Tibial nerve (tissue), 4 donors: ENCODE measurements around the gene GINS1. TPM values are rescaled to one million over a fixed set of nuclear protein-coding genes. Genes with fewer than 3 reads are reported as not detected.

Experiments
- DNase-seq, 2 donors: peaks; one replicate each; pipeline ENCODE4 v3.0.0-alpha.2; 2019; ENCODE audit warnings: low spot score in 2 of 2
- H3K27ac ChIP-seq, 4 donors: fragments of 200-600 bp; sonication (generic) in 3 of 4; one replicate each; pipeline ENCODE4 v1.5.1; 2017 to 2019; ENCODE audit warnings: mild to moderate bottlenecking in 1 of 4
- H3K27me3 ChIP-seq, 2 donors: fragments of 200-600 bp; sonication (generic) in 1 of 2; one replicate each; pipeline versions ENCODE4 v1.5.1 to v1.6.0; 2017 to 2019
- H3K36me3 ChIP-seq, 3 donors: fragments of 200-600 bp; sonication (generic); one replicate each; pipeline ENCODE4 v1.5.1; 2018 to 2019
- H3K4me1 ChIP-seq, 4 donors: fragments of 200-600 bp; sonication (generic) in 3 of 4; one replicate each; pipeline ENCODE4 v1.5.1; 2017 to 2019
- H3K4me3 ChIP-seq, 4 donors: fragments of 200-600 bp; sonication (generic) in 3 of 4; one replicate each; pipeline ENCODE4 v1.5.1; 2017 to 2019; ENCODE audit warnings: mild to moderate bottlenecking in 1 of 4, moderate library complexity in 1 of 4
- H3K9me3 ChIP-seq, 4 donors: fragments of 200-600 bp; sonication (generic) in 3 of 4; one replicate each; pipeline ENCODE4 v1.5.1; 2017 to 2019
- CTCF ChIP-seq, 5 experiments: fragments of 200-600 bp in 3 of 5; fragments of 450-650 bp in 2 of 5; sonication (generic) in 3 of 5; IDR thresholded peaks; one replicate each; pipeline ENCODE4 v1.5.1; 2016 to 2019; ENCODE audit warnings: antibody characterized with exemption in 5 of 5, mild to moderate bottlenecking in 3 of 5, moderate library complexity in 2 of 5
- EP300 ChIP-seq, 2 donors: sonication (generic); formaldehyde crosslinking; IDR thresholded peaks; one replicate each; pipeline ENCODE4 v1.6.1; 2017; ENCODE audit warnings: antibody characterized with exemption in 2 of 2, mild to moderate bottlenecking in 1 of 2
- POLR2A ChIP-seq, 2 donors: fragments of 450-650 bp; IDR thresholded peaks; one replicate each; pipeline ENCODE4 v1.6.1; 2017; ENCODE audit warnings: antibody characterized with exemption in 2 of 2, mild to moderate bottlenecking in 2 of 2, moderate library complexity in 2 of 2
- WGBS, 2 donors: methylation state at CpG; one replicate each; pipeline ENCODE4 v1.1.5; 2018; 5-methylcytosine and 5-hydroxymethylcytosine counted together
- total RNA-seq, 4 donors: library from RNA; depleted of rRNA; stranded (reverse); fragments of >200 nt; gene quantifications; one replicate each; pipeline ENCODE4 v1.1.0, GENCODE V29; 2016

GINS1 gene
- total RNA-seq, 4 donors from 2014 or later: 0.21 to 1.1 (median 0.59) TPM

GRCh38 chr20:25422032-25422431, 14.6 kb downstream of the GINS1 start:
- DNase-seq: no peak
- Histone ChIP-seq H3K36me3 (peaks cover 0 to 4% (median 0%) of the 10 kb centered on the region in 3 donors), H3K27ac (no peak overlapping the region), H3K4me3 (no peak overlapping the region), H3K9me3 (no peaks in the 10 kb centered on the region), H3K4me1 (no peaks in the 10 kb centered on the region), H3K27me3 (no peaks in the 10 kb centered on the region)
- WGBS, 2 donors: 91 to 95% methylated on average over 4 of the region's 4 CpGs
- TF ChIP-seq POLR2A (IDR thresholded peaks at IDR 0.05) (no peak), CTCF (IDR thresholded peaks at IDR 0.05) (no peak), EP300 (IDR thresholded peaks at IDR 0.05) (no peak)

- WGBS, 2 donors: 83 to 87% methylated on average over 3 of the region's 3 CpGs
- no peaks in the 10 kb centered on the region for H3K4me1 ChIP-seq
- no peak for TF ChIP-seq CTCF (IDR thresholded peaks at IDR 0.05)
- TF ChIP-seq EP300 (IDR thresholded peaks at IDR 0.05): no peak
- TF ChIP-seq POLR2A (IDR thresholded peaks at IDR 0.05): no peak
Observed at GRCh38 chr20:25424536-25424935, 17.1 kb downstream of the GINS1 start.

GRCh38 chr20:25437153-25437581, 29.7 kb downstream of the GINS1 start:
- TF ChIP-seq CTCF (IDR thresholded peaks at IDR 0.05) (no peak), POLR2A (IDR thresholded peaks at IDR 0.05) (no peak), EP300 (IDR thresholded peaks at IDR 0.05) (no peak)
- 52 to 54% methylated on average over 4 of the region's 4 CpGs for WGBS, 2 donors
- H3K4me1 ChIP-seq: no peaks in the 10 kb centered on the region

More at GRCh38 chr20:25424536-25424935, 17.1 kb downstream of the GINS1 start:
- H3K36me3 ChIP-seq: peaks cover 0 to 13% (median 0%) of the 10 kb centered on the region in 3 donors
- H3K4me3 ChIP-seq: no peak overlapping the region
- H3K27me3 ChIP-seq: no peaks in the 10 kb centered on the region
- H3K27ac ChIP-seq: no peak overlapping the region
- no peak for DNase-seq
- no peaks in the 10 kb centered on the region for H3K9me3 ChIP-seq

GRCh38 chr20:25439328-25439727, 31.9 kb downstream of the GINS1 start:
- WGBS, 2 donors: 75 to 90% methylated on average over 3 of the region's 3 CpGs
- TF ChIP-seq CTCF (IDR thresholded peaks at IDR 0.05): no peak
- no peak for TF ChIP-seq POLR2A (IDR thresholded peaks at IDR 0.05)
- TF ChIP-seq EP300 (IDR thresholded peaks at IDR 0.05): no peak

More at GRCh38 chr20:25437153-25437581, 29.7 kb downstream of the GINS1 start:
- H3K9me3 ChIP-seq: no peaks in the 10 kb centered on the region
- no peak overlapping the region for H3K4me3 ChIP-seq
- H3K27me3 ChIP-seq: peaks cover 0 to 2% of the 10 kb centered on the region in 2 donors
- no peak for DNase-seq
- peaks cover 0 to 6% (median 0%) of the 10 kb centered on the region in 3 donors for H3K36me3 ChIP-seq
- H3K27ac ChIP-seq: no peak overlapping the region

GRCh38 chr20:25444556-25444955, 37.1 kb downstream of the GINS1 start:
- WGBS, 2 donors: 95 to 98% methylated on average over 4 of the region's 4 CpGs
- H3K27ac ChIP-seq: no peak overlapping the region
- no peaks in the 10 kb centered on the region for H3K27me3 ChIP-seq
- H3K4me1 ChIP-seq: no peaks in the 10 kb centered on the region
- H3K9me3 ChIP-seq: no peaks in the 10 kb centered on the region
- no peak overlapping the region for H3K4me3 ChIP-seq
- H3K36me3 ChIP-seq: peaks cover 0 to 11% (median 0%) of the 10 kb centered on the region in 3 donors
- no peak for TF ChIP-seq CTCF (IDR thresholded peaks at IDR 0.05)
- no peak for TF ChIP-seq POLR2A (IDR thresholded peaks at IDR 0.05)
- no peak for TF ChIP-seq EP300 (IDR thresholded peaks at IDR 0.05)
- DNase-seq: no peak

More at GRCh38 chr20:25439328-25439727, 31.9 kb downstream of the GINS1 start:
- Histone ChIP-seq H3K4me1 (no peaks in the 10 kb centered on the region), H3K4me3 (no peak overlapping the region), H3K27ac (no peak overlapping the region), H3K9me3 (no peaks in the 10 kb centered on the region), H3K36me3 (peaks cover 0 to 6% (median 0%) of the 10 kb centered on the region in 3 donors), H3K27me3 (peaks cover 0 to 2% of the 10 kb centered on the region in 2 donors)
- no peak for DNase-seq
